ENCODE data around the gene GRID2IP.

The GRID2IP gene

DNA sequence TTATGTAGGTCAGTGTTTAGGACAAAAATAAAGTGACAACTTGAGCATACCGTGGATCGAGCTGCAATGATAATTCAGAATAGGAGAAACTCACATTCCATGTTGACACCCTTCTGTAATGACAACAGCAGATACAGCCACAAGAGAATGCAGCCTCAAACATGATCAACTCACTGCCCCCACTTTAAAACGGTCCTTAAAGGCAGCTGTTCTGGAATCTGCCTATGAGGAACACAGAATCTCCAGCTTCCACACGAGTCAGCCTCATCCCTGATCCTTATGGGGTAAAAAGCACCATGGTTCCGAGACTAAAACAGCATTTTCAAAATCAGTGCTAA lies 71.0 kb downstream of the GRID2IP start:
- Histone ChIP-seq H3K27ac (ENCODE audit: extremely low read depth, low read depth, low read length) (no peak overlapping the region), H3K4me3 (ENCODE audit: low read depth, low read length) (no peak overlapping the region), H3K4me1 (ENCODE audit: control insufficient read depth, insufficient read depth, low read length) (peaks cover 10% of the 10 kb centered on the region), H3K36me3 (ENCODE audit: control insufficient read depth in 2 of 2, insufficient read depth in 1 of 2, low read length in 2 of 2) (peaks cover 11 to 20% of the 10 kb centered on the region in 2 experiments; a peak in 2 of 3 replicates), H3K9me3 (ENCODE audit: control insufficient read depth, insufficient read depth, low read depth, low read length) (no peaks in the 10 kb centered on the region)
- peak; percentile 53; the same call in 1 of the 2 replicates for TF ChIP-seq ZNF600 (tag by site-specific recombination; IDR thresholded peaks at IDR 0.05)
- TF ChIP-seq ZNF792 (tag by site-specific recombination; IDR thresholded peaks at IDR 0.05), result no peak
- ChIA-PET POLR2A (interaction anchor here (0.6 to 0.9 kb wide), 2 partner anchors 29 to 224 kb away, joined by 3 read pairs; no protein-coding TSS in a partner anchor), CTCF (interaction anchor here (1.3 kb wide), 1 partner anchor 14 kb away, joined by 4 read pairs; no protein-coding TSS in a partner anchor)

DNA sequence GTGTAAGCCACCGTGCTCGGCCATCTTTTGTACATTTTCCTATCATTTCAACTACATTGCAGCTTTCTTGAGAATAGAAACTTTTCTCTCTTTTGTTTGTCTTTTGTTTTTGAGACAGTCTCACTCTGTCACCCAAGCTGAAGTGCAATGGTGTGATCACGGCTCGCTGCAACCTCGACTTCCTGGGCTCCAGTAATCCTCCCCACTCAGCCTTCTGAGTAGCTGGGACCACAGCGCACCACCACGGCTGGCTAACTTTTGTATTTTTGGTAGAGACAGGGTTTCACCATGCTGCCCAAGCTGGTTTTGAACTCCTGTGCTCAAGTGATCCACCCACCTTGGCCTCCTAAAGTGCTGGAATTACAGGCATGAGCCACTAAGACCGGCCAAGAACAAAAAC lies 72.2 kb downstream of the GRID2IP start:
- H3K27ac ChIP-seq (ENCODE audit: extremely low read depth, low read depth, low read length), result no peak overlapping the region
- peaks cover 10% of the 10 kb centered on the region for H3K4me1 ChIP-seq (ENCODE audit: control insufficient read depth, insufficient read depth, low read length)
- H3K9me3 ChIP-seq (ENCODE audit: control insufficient read depth, insufficient read depth, low read depth, low read length), result no peaks in the 10 kb centered on the region
- POLR2A ChIA-PET, result no interaction called here
- peaks cover 11 to 31% of the 10 kb centered on the region in 2 experiments; a peak in 2 of 3 replicates for H3K36me3 ChIP-seq (ENCODE audit: control insufficient read depth in 2 of 2, insufficient read depth in 1 of 2, low read length in 2 of 2)
- H3K4me3 ChIP-seq (ENCODE audit: low read depth, low read length), result no peak overlapping the region
- TF ChIP-seq, protein P1, sequence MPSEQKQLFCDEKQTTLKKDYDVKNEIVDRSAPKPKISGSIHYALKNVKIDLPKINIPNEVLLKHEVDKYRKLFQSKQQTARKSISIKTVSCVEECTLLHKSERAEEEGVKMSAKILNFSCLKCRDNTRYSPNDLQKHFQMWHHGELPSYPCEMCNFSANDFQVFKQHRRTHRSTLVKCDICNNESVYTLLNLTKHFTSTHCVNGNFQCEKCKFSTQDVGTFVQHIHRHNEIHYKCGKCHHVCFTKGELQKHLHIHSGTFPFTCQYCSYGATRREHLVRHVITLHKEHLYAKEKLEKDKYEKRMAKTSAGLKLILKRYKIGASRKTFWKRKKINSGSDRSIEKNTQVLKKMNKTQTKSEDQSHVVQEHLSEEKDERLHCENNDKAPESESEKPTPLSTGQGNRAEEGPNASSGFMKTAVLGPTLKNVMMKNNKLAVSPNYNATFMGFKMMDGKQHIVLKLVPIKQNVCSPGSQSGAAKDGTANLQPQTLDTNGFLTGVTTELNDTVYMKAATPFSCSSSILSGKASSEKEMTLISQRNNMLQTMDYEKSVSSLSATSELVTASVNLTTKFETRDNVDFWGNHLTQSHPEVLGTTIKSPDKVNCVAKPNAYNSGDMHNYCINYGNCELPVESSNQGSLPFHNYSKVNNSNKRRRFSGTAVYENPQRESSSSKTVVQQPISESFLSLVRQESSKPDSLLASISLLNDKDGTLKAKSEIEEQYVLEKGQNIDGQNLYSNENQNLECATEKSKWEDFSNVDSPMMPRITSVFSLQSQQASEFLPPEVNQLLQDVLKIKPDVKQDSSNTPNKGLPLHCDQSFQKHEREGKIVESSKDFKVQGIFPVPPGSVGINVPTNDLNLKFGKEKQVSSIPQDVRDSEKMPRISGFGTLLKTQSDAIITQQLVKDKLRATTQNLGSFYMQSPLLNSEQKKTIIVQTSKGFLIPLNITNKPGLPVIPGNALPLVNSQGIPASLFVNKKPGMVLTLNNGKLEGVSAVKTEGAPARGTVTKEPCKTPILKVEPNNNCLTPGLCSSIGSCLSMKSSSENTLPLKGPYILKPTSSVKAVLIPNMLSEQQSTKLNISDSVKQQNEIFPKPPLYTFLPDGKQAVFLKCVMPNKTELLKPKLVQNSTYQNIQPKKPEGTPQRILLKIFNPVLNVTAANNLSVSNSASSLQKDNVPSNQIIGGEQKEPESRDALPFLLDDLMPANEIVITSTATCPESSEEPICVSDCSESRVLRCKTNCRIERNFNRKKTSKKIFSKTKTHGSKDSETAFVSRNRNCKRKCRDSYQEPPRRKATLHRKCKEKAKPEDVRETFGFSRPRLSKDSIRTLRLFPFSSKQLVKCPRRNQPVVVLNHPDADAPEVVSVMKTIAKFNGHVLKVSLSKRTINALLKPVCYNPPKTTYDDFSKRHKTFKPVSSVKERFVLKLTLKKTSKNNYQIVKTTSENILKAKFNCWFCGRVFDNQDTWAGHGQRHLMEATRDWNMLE (tag by site-specific recombination; conservative IDR thresholded peaks at IDR 0.05; ENCODE audit: low read depth), result no peak
- TF ChIP-seq ZNF24 (tag by site-specific recombination; IDR thresholded peaks at IDR 0.05) (no peak), ZNF19 (tag by site-specific recombination; IDR thresholded peaks at IDR 0.05; ENCODE audit: low read depth) (no peak), ZBTB17 (tag by site-specific recombination; IDR thresholded peaks at IDR 0.05) (no peak), EGR2 (tag by site-specific recombination; IDR thresholded peaks at IDR 0.05; ENCODE audit: low read depth) (no peak), ZEB2 (tag by site-specific recombination; IDR thresholded peaks at IDR 0.05) (no peak)
- CTCF ChIA-PET, result interaction anchor here (0.8 to 1.3 kb wide), 2 partner anchors 13 to 28 kb away, joined by 3 to 4 read pairs; no protein-coding TSS in a partner anchor

DNA sequence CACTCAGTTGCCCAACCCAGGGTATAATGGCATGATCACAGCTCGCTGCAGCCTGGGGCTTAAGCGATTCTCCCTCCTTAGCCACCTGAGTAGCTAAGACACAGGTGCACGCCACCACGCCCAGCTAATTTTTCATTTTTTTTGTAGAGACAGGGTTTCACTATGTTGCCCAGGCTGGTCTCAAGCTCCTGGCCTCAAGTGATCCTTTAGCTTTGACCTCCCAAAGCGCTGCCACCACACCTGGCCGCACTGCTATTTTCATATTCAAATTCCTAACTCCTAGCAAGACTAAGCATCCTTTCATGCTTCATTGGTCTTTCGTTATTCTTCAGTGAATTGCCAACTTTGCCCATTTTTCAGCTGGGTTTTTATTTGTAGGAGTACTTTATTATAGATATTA lies 73.1 kb downstream of the GRID2IP start:
- CTCF ChIA-PET, result interaction anchor here (1.6 kb wide), 1 partner anchor 80 kb away, joined by 3 read pairs; no protein-coding TSS in a partner anchor
- Histone ChIP-seq H3K36me3 (ENCODE audit: control insufficient read depth in 2 of 2, insufficient read depth in 1 of 2, low read length in 2 of 2) (peaks cover 14 to 40% of the 10 kb centered on the region in 2 experiments; a peak in 2 of 3 replicates), H3K4me1 (ENCODE audit: control insufficient read depth, insufficient read depth, low read length) (peaks cover 10% of the 10 kb centered on the region), H3K9me3 (ENCODE audit: control insufficient read depth, insufficient read depth, low read depth, low read length) (no peaks in the 10 kb centered on the region), H3K4me3 (ENCODE audit: low read depth, low read length) (no peak overlapping the region), H3K27ac (ENCODE audit: extremely low read depth, low read depth, low read length) (no peak overlapping the region)
- no peak for TF ChIP-seq ZNF140 (tag by site-specific recombination; IDR thresholded peaks at IDR 0.05)
- no peak for TF ChIP-seq ZBTB17 (tag by site-specific recombination; IDR thresholded peaks at IDR 0.05)
- TF ChIP-seq MYNN (tag by site-specific recombination; IDR thresholded peaks at IDR 0.05; ENCODE audit: borderline replicate concordance), result no peak
- TF ChIP-seq, protein P2, sequence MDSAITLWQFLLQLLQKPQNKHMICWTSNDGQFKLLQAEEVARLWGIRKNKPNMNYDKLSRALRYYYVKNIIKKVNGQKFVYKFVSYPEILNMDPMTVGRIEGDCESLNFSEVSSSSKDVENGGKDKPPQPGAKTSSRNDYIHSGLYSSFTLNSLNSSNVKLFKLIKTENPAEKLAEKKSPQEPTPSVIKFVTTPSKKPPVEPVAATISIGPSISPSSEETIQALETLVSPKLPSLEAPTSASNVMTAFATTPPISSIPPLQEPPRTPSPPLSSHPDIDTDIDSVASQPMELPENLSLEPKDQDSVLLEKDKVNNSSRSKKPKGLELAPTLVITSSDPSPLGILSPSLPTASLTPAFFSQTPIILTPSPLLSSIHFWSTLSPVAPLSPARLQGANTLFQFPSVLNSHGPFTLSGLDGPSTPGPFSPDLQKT (IDR thresholded peaks at IDR 0.05; ENCODE audit: borderline replicate concordance, low read depth, low read length), result no peak
- TF ChIP-seq ZNF48 (tag by site-specific recombination; IDR thresholded peaks at IDR 0.05), result no peak
- no peak for TF ChIP-seq ZNF354C (tag by site-specific recombination; IDR thresholded peaks at IDR 0.05; ENCODE audit: borderline replicate concordance, low read depth)
- TF ChIP-seq ZNF785 (tag by site-specific recombination; IDR thresholded peaks at IDR 0.05), result no peak
- TF ChIP-seq, protein P3, sequence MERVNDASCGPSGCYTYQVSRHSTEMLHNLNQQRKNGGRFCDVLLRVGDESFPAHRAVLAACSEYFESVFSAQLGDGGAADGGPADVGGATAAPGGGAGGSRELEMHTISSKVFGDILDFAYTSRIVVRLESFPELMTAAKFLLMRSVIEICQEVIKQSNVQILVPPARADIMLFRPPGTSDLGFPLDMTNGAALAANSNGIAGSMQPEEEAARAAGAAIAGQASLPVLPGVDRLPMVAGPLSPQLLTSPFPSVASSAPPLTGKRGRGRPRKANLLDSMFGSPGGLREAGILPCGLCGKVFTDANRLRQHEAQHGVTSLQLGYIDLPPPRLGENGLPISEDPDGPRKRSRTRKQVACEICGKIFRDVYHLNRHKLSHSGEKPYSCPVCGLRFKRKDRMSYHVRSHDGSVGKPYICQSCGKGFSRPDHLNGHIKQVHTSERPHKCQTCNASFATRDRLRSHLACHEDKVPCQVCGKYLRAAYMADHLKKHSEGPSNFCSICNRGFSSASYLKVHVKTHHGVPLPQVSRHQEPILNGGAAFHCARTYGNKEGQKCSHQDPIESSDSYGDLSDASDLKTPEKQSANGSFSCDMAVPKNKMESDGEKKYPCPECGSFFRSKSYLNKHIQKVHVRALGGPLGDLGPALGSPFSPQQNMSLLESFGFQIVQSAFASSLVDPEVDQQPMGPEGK (tag by site-specific recombination; IDR thresholded peaks at IDR 0.05), result no peak
- TF ChIP-seq, protein P4, sequence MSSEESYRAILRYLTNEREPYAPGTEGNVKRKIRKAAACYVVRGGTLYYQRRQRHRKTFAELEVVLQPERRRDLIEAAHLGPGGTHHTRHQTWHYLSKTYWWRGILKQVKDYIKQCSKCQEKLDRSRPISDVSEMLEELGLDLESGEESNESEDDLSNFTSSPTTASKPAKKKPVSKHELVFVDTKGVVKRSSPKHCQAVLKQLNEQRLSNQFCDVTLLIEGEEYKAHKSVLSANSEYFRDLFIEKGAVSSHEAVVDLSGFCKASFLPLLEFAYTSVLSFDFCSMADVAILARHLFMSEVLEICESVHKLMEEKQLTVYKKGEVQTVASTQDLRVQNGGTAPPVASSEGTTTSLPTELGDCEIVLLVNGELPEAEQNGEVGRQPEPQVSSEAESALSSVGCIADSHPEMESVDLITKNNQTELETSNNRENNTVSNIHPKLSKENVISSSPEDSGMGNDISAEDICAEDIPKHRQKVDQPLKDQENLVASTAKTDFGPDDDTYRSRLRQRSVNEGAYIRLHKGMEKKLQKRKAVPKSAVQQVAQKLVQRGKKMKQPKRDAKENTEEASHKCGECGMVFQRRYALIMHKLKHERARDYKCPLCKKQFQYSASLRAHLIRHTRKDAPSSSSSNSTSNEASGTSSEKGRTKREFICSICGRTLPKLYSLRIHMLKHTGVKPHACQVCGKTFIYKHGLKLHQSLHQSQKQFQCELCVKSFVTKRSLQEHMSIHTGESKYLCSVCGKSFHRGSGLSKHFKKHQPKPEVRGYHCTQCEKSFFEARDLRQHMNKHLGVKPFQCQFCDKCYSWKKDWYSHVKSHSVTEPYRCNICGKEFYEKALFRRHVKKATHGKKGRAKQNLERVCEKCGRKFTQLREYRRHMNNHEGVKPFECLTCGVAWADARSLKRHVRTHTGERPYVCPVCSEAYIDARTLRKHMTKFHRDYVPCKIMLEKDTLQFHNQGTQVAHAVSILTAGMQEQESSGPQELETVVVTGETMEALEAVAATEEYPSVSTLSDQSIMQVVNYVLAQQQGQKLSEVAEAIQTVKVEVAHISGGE (tag by site-specific recombination; conservative IDR thresholded peaks at IDR 0.05; ENCODE audit: low read depth), result no peak
- no peak for TF ChIP-seq HOXA7 (CRISPR knock-in tag; IDR thresholded peaks at IDR 0.05; ENCODE audit: borderline replicate concordance)
- POLR2A ChIA-PET, result interaction anchor here (1.4 kb wide), 1 partner anchor 31 kb away, joined by 3 read pairs; the partner anchor contains the start of gene DAGLB

Measured in HEK293 (cell line).